PC-3 (cell line): ENCODE data around the gene UBXN1. TPM values are rescaled to one million over a fixed set of nuclear protein-coding genes. Genes with fewer than 3 reads are reported as not detected.

ENCODE experiments used
- ATAC-seq: fragments of 200-7000 bp; cut with Tn5 transposase; 2 replicates; pipeline ENCODE4 v1.9.1; 2020; ENCODE audit warnings: mild to moderate bottlenecking, moderate library complexity
- BruUV-seq: library from RNA; stranded (reverse); fragments of 400-500 nt; replicated peaks from 2 replicates; lab custom pipeline; 2021; lab: Mats Ljungman, UMichigan
- CTCF ChIA-PET: fragments of 300-600 bp; sonication (Branson Sonifier 250); formaldehyde crosslinking; loops from one replicate; lab custom pipeline; 2022; ENCODE audit warnings: antibody characterized with exemption; lab: Charles Lee
- POLR2A ChIA-PET: fragments of 300-600 bp; sonication (Branson Sonifier 250); formaldehyde crosslinking; loops from one replicate; lab custom pipeline; 2022; ENCODE audit warnings: antibody characterized with exemption; ENCODE audit not compliant: unreplicated experiment; lab: Charles Lee
- DNase-seq: peaks from one replicate; pipeline ENCODE4 v3.0.0-alpha.2; 2015
- H2AFZ ChIP-seq: fragments of 300-600 bp; sonication (generic); 2 replicates; pipeline ENCODE4 v1.6.0; 2016; ENCODE audit warnings: antibody characterized with exemption, low read length
- H3F3A ChIP-seq: fragments of 300-600 bp; sonication (generic); one replicate; pipeline ENCODE4 v1.6.0; 2017; ENCODE audit warnings: antibody characterized with exemption, low read length, control low read depth, mild to moderate bottlenecking; ENCODE audit not compliant: unreplicated experiment
- H3K27ac ChIP-seq: fragments of 300-600 bp; sonication (generic); 2 replicates; pipeline ENCODE4 v1.5.1; 2016; ENCODE audit warnings: mild to moderate bottlenecking, low read length
- H3K27me3 ChIP-seq: fragments of 300-600 bp; sonication (generic); 2 replicates; pipeline ENCODE4 v1.6.1; 2016; ENCODE audit warnings: low read length, mixed read lengths
- H3K36me3 ChIP-seq: fragments of 300-600 bp; sonication (generic); 2 replicates; pipeline ENCODE4 v1.6.1; 2016; ENCODE audit warnings: low read depth, mixed run types, low read length, mixed read lengths
- H3K4me1 ChIP-seq: fragments of 300-600 bp; sonication (generic); 2 replicates; pipeline ENCODE4 v1.5.1; 2016; ENCODE audit warnings: low read length; ENCODE audit not compliant: insufficient read depth
- H3K4me2 ChIP-seq: fragments of 300-600 bp; sonication (generic); 2 replicates; pipeline ENCODE4 v1.6.0; 2016; ENCODE audit warnings: low read length
- H3K4me3 ChIP-seq: fragments of 300-600 bp; sonication (generic); 2 replicates; pipeline ENCODE4 v1.5.1; 2016; ENCODE audit warnings: mild to moderate bottlenecking, low read length, mixed read lengths
- H3K79me2 ChIP-seq: fragments of 300-600 bp; sonication (generic); 2 replicates; pipeline ENCODE4 v1.6.1; 2017; ENCODE audit warnings: low read length, mixed read lengths
- H3K9ac ChIP-seq: fragments of 300-600 bp; sonication (generic); 2 replicates; pipeline ENCODE4 v1.6.0; 2016; ENCODE audit warnings: mild to moderate bottlenecking, low read length
- H3K9me2 ChIP-seq: fragments of 300-600 bp; sonication (generic); replicated peaks from 2 replicates; pipeline ENCODE4 v1.6.1; 2016; ENCODE audit warnings: mixed run types, low read length, mixed read lengths
- H3K9me3 ChIP-seq: fragments of 300-600 bp; sonication (generic); 2 replicates; pipeline ENCODE4 v1.6.1; 2016; ENCODE audit warnings: low read length, mixed read lengths
- H4K20me1 ChIP-seq: fragments of 300-600 bp; sonication (generic); 2 replicates; pipeline ENCODE4 v1.6.1; 2016; ENCODE audit warnings: low read length, mixed read lengths
- EZH2 ChIP-seq: fragments of 300-600 bp; sonication (generic); IDR thresholded peaks from one replicate; pipeline ENCODE4 v1.6.1; 2017; ENCODE audit warnings: antibody characterized with exemption, mild to moderate bottlenecking, low read length; ENCODE audit not compliant: unreplicated experiment
- EZH2phosphoT487 ChIP-seq: fragments of 300-600 bp; sonication (generic); IDR thresholded peaks from 2 replicates; pipeline ENCODE4 v1.6.1; 2018; ENCODE audit warnings: mild to moderate bottlenecking, antibody characterized with exemption, low read length, borderline replicate concordance
- intact Hi-C: fragments of 100-400 bp; cut with micrococcal nuclease; formaldehyde crosslinking; loops from 2 replicates; pipeline ENCODE4 v1.9.0; 2023
- total RNA-seq: library from RNA; depleted of rRNA; stranded (reverse); fragments of >200 nt; gene quantifications from 2 replicates; pipeline ENCODE4 v1.2.3, GENCODE V29; 2014
- TF ChIP-seq, protein P1 (sequence below): fragments of 300-600 bp; sonication (generic); conservative IDR thresholded peaks from 2 replicates; pipeline ENCODE4 v1.5.1; 2017; ENCODE audit warnings: antibody characterized with exemption, low read depth, mild to moderate bottlenecking, low read length

Gene UBXN1
- total RNA-seq, 1 experiment from 2014 or later, result 190 TPM

DNA sequence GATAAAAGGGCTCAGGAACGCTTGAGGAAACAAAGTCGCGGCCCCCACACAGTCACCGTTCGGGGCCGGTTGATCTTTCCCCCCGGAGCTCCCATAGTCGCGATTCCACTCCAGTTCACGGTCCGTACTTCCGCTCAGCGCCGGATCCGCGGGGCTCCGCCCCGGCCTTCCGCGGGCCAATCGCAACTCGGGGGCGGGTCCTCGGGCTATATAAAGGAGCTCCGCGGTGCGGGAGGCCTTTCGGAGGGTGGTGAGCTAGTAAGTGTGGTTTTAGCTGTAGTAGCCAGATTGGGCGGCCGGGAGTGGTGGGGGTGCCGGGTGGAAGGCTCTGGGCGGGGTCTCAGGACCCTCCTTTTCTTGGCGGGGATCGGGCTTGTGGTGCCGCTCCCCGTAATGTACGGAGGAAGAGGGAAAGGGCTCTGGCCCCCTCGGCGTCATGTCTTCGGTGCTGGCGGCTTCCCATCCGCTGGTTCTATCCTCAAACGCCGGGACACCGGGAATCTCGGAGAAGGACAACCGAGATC is 13.7 kb downstream of the UBXN1 start, which contains the start of the genes C11orf98 and CSKMT:
Gene C11orf98 (minus strand): TSS at position 136 of the 524 bp plus-strand sequence. CDS start 41 bp downstream, at position 95.
Gene CSKMT (plus strand): TSS at position 238 of the 524 bp plus-strand sequence. CDS start 568 bp downstream, outside the sequence.
- Histone ChIP-seq H3K27ac (peak within 1 kb of the TSS; percentile 36), H3K79me2 (peaks cover 59% of the 10 kb centered on the region), H3F3A (peaks cover 13% of the 10 kb centered on the region), H3K4me2 (peak within 1 kb of the TSS; percentile 93), H3K9me2 (no peaks in the 10 kb centered on the region), H3K36me3 (peaks cover 16% of the 10 kb centered on the region), H3K9me3 (no peaks in the 10 kb centered on the region), H4K20me1 (peaks cover 14% of the 10 kb centered on the region; the same call in 1 of the 2 replicates), H3K4me1 (peaks cover 26% of the 10 kb centered on the region), H2AFZ (peak within 1 kb of the TSS; percentile 97), H3K27me3 (no peaks in the 10 kb centered on the region), H3K9ac (peak within 1 kb of the TSS; percentile 92), H3K4me3 (peak within 1 kb of the TSS; percentile 98)
- peak; percentile 87 for ATAC-seq
- TF ChIP-seq EZH2phosphoT487 (no peak), EZH2 (no peak)
- TF ChIP-seq, protein P1, sequence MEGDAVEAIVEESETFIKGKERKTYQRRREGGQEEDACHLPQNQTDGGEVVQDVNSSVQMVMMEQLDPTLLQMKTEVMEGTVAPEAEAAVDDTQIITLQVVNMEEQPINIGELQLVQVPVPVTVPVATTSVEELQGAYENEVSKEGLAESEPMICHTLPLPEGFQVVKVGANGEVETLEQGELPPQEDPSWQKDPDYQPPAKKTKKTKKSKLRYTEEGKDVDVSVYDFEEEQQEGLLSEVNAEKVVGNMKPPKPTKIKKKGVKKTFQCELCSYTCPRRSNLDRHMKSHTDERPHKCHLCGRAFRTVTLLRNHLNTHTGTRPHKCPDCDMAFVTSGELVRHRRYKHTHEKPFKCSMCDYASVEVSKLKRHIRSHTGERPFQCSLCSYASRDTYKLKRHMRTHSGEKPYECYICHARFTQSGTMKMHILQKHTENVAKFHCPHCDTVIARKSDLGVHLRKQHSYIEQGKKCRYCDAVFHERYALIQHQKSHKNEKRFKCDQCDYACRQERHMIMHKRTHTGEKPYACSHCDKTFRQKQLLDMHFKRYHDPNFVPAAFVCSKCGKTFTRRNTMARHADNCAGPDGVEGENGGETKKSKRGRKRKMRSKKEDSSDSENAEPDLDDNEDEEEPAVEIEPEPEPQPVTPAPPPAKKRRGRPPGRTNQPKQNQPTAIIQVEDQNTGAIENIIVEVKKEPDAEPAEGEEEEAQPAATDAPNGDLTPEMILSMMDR, result no peak
- intact Hi-C loops, result no loop called here
- TSS peak; percentile 91 for BruUV-seq
- DNase-seq, result peak; percentile 98
- POLR2A ChIA-PET, result interaction anchor here (0.6 to 2.1 kb wide), 19 partner anchors 9 to 1581 kb away, joined by 3 to 22 read pairs (median 5); partner anchors contain the start of genes EEF1G, HNRNPUL2, INTS5 and MTA2
- CTCF ChIA-PET, result interaction anchor here (0.5 to 1.7 kb wide), 4 partner anchors 10 to 53 kb away, joined by 3 to 8 read pairs (median 6); partner anchors contain the start of gene B3GAT3

DNA sequence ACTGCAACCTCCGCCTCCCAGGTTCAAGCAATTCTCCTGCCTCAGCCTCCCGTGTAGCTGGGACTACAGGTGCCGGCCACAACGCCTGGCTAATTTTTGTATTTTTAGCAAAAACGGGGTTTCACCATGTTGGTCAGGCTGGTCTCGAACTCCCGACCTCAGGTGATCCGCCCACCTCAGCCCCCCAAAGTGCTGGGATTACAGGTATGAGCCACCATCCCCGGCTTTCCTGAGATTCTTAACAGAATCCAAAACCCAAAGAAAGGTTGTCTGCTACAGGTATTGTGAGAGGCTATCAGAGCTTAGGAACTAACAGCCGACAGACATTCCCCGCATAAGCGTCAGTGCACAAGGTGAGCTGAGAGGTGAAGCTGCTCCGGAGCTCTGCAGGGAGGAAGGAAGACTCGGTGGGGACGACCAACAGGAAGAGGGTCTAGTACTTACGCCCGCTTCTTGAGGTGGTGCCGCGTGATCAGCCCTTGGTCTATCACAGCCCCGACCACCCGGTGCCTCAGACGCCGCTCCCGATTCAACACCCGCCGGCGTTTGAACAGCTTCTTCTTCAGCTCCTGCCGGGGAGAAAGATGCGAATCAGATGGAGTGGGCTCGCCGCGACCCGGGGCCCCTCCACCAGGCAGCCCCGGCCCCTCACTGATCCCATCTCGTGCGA is 14.3 kb downstream of the UBXN1 start:
- Histone ChIP-seq H3K4me2 (peak overlapping the region; percentile 93), H3K4me3 (peak overlapping the region; percentile 98), H3K4me1 (peaks cover 20% of the 10 kb centered on the region), H3K9ac (peak overlapping the region; percentile 92), H3F3A (peaks cover 11% of the 10 kb centered on the region), H3K9me2 (no peaks in the 10 kb centered on the region), H4K20me1 (peaks cover 14% of the 10 kb centered on the region; the same call in 1 of the 2 replicates), H3K79me2 (peaks cover 53% of the 10 kb centered on the region), H3K36me3 (peaks cover 16% of the 10 kb centered on the region), H3K27me3 (no peaks in the 10 kb centered on the region), H3K9me3 (no peaks in the 10 kb centered on the region), H3K27ac (peak overlapping the region; percentile 36), H2AFZ (peak overlapping the region; percentile 97)
- peak; percentile 78 for DNase-seq
- intact Hi-C loops, result no loop called here
- BruUV-seq, result TSS peak; percentile 75
- ATAC-seq, result peak; percentile 55
- TF ChIP-seq, protein P1, result no peak
- TF ChIP-seq EZH2 (no peak), EZH2phosphoT487 (no peak)
- ChIA-PET POLR2A (interaction anchor here (0.5 to 2.1 kb wide), 17 partner anchors 8 to 1678 kb away, joined by 3 to 22 read pairs (median 5); partner anchors contain the start of genes EEF1G, HNRNPUL2, INTS5 and MTA2), CTCF (interaction anchor here (0.5 to 1.7 kb wide), 4 partner anchors 11 to 53 kb away, joined by 3 to 8 read pairs (median 6); partner anchors contain the start of gene B3GAT3)
